HL-60 (cell line): ENCODE measurements around the gene VIPR2.

Experiments used
- DNase-seq, 2 experiments: peaks; one replicate each; pipeline ENCODE4 v3.0.0-alpha.2; 2010 to 2020; ENCODE audit warnings: low read depth in 1 of 2, low spot score in 1 of 2
- H3K27ac ChIP-seq: fragments of 250-450 bp; sonication (Bioruptor Pico); replicated peaks from 2 replicates; pipeline ENCODE4 v1.5.1; 2020; ENCODE audit warnings: mild to moderate bottlenecking, moderate library complexity
- H3K27me3 ChIP-seq: fragments of 250-450 bp; sonication (Bioruptor Pico); 2 replicates; pipeline ENCODE4 v1.5.1; 2021; ENCODE audit warnings: mild to moderate bottlenecking, moderate library complexity; ENCODE audit not compliant: insufficient read depth, poor library complexity, severe bottlenecking
- H3K4me3 ChIP-seq: replicated peaks from 2 replicates; pipeline ENCODE4 v1.5.1; 2011; ENCODE audit warnings: mild to moderate bottlenecking, control low read depth, low read length; ENCODE audit not compliant: insufficient read depth
- GABPA ChIP-seq: IDR thresholded peaks from 2 replicates; pipeline ENCODE4 v1.6.1; 2012; ENCODE audit warnings: low read depth
- POLR2AphosphoS5 ChIP-seq: IDR thresholded peaks from 2 replicates; pipeline ENCODE4 v1.6.1; 2012; ENCODE audit warnings: low read depth
- SPI1 ChIP-seq: IDR thresholded peaks from 2 replicates; pipeline ENCODE4 v1.6.1; 2012; ENCODE audit warnings: low read depth, mild to moderate bottlenecking, borderline replicate concordance
- TF ChIP-seq, protein P1 (sequence below): IDR thresholded peaks from 2 replicates; pipeline ENCODE4 v1.6.1; 2012; ENCODE audit warnings: low read depth; ENCODE audit not compliant: insufficient replicate concordance
- TF ChIP-seq, protein P2 (sequence below): IDR thresholded peaks from one replicate; pipeline ENCODE4 v1.5.1; 2011; ENCODE audit warnings: low read length, control low read depth, inconsistent platforms; ENCODE audit not compliant: insufficient read depth

VIPR2 gene

DNA sequence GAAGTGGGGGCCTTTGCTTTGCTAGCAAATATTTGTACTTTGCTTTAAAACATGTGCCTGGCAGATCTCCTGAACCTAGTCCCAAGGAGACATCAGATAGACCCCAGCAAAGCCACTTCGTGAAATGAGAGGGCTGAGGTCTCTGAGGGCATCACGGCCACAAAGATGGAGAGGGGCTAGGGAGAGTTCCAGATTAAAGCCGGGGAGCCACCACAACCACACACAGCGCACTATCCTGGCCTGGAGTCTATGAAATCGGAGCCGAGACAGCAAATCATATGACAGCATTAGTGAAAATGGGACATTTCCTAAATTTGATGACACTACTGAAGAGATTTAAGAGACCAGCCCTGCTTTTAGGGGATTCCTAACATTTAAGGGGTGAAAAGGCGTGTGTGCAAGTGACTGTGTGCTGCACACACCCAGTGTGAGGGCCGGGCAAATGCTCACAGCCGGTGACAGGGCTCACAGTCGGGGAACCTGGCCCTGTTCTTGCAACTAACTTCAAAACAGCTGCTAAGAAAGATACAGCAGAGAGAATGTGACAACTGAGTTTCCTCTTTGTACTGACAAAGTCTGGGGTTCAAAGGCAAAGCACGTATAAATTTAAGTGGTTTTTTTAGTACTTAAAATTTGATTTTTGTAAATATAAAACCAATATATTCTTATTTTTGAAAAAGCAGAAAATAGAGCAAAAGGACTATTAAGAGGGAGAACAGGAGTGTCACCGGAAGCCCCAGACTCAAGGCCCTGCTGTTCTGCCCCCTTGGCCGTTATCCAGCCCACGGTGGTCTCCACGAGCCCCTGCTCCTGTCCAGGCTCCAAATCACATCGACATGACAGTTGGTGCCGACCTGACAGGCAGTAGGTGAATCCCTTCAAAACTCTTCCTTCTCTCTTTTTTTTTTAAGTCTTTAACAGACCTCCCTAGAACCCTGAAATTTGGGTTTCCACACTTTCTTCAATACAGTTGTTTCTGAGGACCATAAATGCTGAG is 49.5 kb downstream of the VIPR2 start:
- TF ChIP-seq POLR2AphosphoS5 (no peak), SPI1 (no peak), GABPA (no peak)
- TF ChIP-seq, protein P1, sequence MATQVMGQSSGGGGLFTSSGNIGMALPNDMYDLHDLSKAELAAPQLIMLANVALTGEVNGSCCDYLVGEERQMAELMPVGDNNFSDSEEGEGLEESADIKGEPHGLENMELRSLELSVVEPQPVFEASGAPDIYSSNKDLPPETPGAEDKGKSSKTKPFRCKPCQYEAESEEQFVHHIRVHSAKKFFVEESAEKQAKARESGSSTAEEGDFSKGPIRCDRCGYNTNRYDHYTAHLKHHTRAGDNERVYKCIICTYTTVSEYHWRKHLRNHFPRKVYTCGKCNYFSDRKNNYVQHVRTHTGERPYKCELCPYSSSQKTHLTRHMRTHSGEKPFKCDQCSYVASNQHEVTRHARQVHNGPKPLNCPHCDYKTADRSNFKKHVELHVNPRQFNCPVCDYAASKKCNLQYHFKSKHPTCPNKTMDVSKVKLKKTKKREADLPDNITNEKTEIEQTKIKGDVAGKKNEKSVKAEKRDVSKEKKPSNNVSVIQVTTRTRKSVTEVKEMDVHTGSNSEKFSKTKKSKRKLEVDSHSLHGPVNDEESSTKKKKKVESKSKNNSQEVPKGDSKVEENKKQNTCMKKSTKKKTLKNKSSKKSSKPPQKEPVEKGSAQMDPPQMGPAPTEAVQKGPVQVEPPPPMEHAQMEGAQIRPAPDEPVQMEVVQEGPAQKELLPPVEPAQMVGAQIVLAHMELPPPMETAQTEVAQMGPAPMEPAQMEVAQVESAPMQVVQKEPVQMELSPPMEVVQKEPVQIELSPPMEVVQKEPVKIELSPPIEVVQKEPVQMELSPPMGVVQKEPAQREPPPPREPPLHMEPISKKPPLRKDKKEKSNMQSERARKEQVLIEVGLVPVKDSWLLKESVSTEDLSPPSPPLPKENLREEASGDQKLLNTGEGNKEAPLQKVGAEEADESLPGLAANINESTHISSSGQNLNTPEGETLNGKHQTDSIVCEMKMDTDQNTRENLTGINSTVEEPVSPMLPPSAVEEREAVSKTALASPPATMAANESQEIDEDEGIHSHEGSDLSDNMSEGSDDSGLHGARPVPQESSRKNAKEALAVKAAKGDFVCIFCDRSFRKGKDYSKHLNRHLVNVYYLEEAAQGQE: no peak
- TF ChIP-seq, protein P2, sequence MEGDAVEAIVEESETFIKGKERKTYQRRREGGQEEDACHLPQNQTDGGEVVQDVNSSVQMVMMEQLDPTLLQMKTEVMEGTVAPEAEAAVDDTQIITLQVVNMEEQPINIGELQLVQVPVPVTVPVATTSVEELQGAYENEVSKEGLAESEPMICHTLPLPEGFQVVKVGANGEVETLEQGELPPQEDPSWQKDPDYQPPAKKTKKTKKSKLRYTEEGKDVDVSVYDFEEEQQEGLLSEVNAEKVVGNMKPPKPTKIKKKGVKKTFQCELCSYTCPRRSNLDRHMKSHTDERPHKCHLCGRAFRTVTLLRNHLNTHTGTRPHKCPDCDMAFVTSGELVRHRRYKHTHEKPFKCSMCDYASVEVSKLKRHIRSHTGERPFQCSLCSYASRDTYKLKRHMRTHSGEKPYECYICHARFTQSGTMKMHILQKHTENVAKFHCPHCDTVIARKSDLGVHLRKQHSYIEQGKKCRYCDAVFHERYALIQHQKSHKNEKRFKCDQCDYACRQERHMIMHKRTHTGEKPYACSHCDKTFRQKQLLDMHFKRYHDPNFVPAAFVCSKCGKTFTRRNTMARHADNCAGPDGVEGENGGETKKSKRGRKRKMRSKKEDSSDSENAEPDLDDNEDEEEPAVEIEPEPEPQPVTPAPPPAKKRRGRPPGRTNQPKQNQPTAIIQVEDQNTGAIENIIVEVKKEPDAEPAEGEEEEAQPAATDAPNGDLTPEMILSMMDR: no peak
- Histone ChIP-seq H3K27me3 (peaks cover 2% of the 10 kb centered on the region), H3K4me3 (no peak overlapping the region), H3K27ac (no peak overlapping the region)
- DNase-seq: no peak

DNA sequence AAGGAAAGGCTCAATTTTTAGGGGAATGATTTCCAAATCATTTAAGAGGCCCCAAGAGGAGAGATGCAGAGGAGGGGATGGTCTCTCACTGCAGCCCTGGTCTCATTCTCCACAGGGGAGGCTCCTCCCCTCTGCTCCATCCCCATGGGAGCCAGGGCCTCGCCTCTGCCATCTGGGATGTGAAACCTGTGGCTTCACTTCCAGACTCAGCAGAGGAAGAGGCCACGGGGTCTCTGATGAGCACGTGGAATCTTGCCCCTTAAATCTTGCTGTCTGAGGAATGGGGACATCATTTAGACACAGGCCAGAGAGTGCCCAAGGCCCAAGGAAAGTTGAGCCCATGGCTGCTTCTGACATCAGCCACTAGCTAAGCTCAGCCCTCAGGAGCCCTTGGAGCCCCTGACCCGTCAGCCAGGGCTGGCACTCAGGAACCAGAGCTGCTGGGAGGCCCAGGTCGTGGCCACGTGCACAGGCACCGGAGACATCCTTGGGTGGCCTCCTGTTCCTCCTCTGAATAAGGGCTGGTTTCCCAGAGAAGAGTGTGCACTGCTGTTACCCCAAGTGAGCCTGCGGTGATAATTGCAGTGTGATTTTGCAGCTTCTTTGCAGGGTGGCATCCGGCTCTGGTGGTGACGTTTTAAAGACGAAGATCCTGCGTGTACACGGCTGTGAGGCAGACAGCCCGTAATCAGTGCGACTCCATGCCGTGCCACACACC is 50.5 kb downstream of the VIPR2 start:
- no peak for DNase-seq
- no peak overlapping the region for H3K27ac ChIP-seq
- peaks cover 2% of the 10 kb centered on the region for H3K27me3 ChIP-seq
- TF ChIP-seq, protein P1: no peak
- TF ChIP-seq POLR2AphosphoS5: no peak
- no peak for TF ChIP-seq SPI1
- TF ChIP-seq GABPA: no peak
- TF ChIP-seq, protein P2: no peak
- no peak overlapping the region for H3K4me3 ChIP-seq

DNA sequence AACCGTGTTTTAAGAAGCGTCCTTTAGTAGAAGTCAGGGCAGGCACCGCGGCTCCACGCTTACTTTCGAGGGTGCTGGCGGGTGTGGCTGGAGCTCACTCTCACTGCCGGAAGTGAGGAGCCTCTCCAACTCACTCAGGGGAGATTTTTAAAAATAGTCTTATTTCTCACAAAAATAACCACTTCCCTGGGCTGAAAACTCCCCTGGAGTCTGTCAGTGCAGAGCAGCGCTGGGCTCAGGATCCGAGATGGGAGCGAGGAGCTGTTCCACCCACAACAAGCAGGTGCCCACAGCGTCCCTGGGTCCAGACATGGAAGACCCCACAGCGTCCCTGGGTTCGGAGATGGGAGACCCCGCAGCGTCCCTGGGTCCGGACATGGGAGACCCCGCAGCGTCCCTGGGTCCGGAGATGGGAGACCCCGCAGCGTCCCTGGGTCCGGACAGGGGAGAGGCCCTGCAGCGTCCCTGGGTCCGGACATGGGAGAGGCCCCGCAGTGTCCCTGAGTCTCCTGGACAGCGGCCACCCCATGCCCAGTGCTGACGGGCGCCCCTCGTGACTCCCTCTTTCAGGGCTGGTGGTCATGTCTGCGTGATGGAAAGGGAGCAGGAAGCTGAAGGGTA is 51.2 kb downstream of the VIPR2 start:
- peaks cover 2% of the 10 kb centered on the region for H3K27me3 ChIP-seq
- H3K27ac ChIP-seq: no peak overlapping the region

More for the DNA sequence above, 51.2 kb downstream of the VIPR2 start:
- no peak for DNase-seq
- TF ChIP-seq, protein P2: no peak
- TF ChIP-seq, protein P1: no peak
- TF ChIP-seq GABPA: no peak
- no peak overlapping the region for H3K4me3 ChIP-seq
